Esophagus squamous epithelium (tissue), 4 donors: ENCODE results near the gene ADPRHL1.

Experiments
- POLR2A ChIP-seq, 4 donors: fragments of 450-650 bp; IDR thresholded peaks; one replicate each; pipeline ENCODE4 v1.6.1; 2017; ENCODE audit warnings: antibody characterized with exemption in 4 of 4, mild to moderate bottlenecking in 4 of 4, moderate library complexity in 3 of 4
- TF ChIP-seq, protein P1 (sequence below), 6 experiments: fragments of 450-650 bp in 4 of 6; fragments of 200-600 bp in 2 of 6; sonication (generic) in 2 of 6; IDR thresholded peaks; one replicate each; pipeline ENCODE4 v1.5.1; 2016 to 2019; ENCODE audit warnings: antibody characterized with exemption in 6 of 6, mild to moderate bottlenecking in 4 of 6, moderate library complexity in 4 of 6

DNA sequence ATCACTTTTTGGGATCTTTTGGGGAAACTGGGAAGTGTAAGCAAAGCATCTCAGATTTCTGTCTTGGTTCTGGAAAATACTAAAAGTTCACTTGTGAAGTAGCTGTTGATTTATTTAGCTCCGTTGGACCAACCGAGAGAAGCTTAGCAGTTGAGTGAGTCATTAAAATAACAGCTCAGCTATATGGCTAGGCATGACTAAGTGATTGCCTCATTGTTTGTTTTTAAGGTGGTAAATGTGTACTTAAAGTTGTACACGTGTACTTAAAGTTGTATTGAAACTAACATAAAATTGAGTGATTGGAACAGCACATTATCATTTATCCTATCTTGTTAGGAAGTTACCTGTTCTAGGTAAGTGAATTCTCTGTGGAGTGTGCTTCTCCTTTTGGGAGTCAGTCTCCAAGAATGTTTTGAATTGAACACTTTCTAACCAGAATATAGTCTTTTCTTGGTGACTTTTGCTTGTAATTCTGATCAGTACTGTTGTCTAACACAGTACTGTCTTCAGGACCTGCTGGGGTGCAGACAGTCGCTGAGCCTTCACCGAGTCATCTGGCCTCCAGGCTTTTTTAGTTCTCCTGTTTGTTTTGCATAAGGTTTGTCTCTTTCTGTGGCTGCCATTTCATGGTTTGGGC lies 40.1 kb upstream of the ADPRHL1 start:
- TF ChIP-seq, protein P1, sequence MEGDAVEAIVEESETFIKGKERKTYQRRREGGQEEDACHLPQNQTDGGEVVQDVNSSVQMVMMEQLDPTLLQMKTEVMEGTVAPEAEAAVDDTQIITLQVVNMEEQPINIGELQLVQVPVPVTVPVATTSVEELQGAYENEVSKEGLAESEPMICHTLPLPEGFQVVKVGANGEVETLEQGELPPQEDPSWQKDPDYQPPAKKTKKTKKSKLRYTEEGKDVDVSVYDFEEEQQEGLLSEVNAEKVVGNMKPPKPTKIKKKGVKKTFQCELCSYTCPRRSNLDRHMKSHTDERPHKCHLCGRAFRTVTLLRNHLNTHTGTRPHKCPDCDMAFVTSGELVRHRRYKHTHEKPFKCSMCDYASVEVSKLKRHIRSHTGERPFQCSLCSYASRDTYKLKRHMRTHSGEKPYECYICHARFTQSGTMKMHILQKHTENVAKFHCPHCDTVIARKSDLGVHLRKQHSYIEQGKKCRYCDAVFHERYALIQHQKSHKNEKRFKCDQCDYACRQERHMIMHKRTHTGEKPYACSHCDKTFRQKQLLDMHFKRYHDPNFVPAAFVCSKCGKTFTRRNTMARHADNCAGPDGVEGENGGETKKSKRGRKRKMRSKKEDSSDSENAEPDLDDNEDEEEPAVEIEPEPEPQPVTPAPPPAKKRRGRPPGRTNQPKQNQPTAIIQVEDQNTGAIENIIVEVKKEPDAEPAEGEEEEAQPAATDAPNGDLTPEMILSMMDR (IDR thresholded peaks at IDR 0.05) = no peak
- TF ChIP-seq POLR2A (IDR thresholded peaks at IDR 0.05) = no peak
